NOMO-1 treated with dmso at 0.1 percent for 144 hours (cell line): ENCODE data around the gene GNB5.
"Not testable (repeated sequence)": the region's sequence is repeated elsewhere in the genome, so short reads cannot be mapped to it uniquely, and the experiment has no call there.

Experiments used
- DNase-seq: peaks from one replicate; lab custom pipeline; 2025; ENCODE audit not compliant: unreplicated experiment; lab: John Stamatoyannopoulos, UW

The GNB5 gene

DNA sequence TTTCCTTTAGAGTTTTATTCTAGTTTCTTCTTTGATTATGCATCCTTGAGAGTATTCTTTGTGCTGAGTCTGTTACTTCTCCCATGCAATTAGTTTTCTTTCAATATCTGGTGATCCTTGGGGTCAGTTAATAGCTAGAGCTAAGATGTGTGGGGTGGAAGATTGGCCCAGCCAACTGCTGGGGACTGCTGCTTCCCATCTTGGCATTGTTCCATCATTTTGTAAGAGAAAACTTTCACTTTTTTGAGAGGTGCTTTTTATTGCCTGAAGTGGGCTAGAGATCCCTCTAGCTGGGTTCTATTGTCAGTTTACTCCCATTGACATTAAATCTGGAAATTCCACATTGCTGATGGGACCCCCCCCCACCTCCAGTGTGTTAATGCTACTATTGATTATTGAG, 94.0 kb downstream of the GNB5 start:
- no peak for DNase-seq

- not testable (repeated sequence) for DNase-seq
Measured at GRCh38 chr15:52096536-52096935, 94.7 kb downstream of the GNB5 start.

- peak; percentile 46 for DNase-seq
Measured at GRCh38 chr15:52095597-52096262, 95.5 kb downstream of the GNB5 start.

GRCh38 chr15:52094811-52095584, 96.2 kb downstream of the GNB5 start:
- DNase-seq = no peak

DNA sequence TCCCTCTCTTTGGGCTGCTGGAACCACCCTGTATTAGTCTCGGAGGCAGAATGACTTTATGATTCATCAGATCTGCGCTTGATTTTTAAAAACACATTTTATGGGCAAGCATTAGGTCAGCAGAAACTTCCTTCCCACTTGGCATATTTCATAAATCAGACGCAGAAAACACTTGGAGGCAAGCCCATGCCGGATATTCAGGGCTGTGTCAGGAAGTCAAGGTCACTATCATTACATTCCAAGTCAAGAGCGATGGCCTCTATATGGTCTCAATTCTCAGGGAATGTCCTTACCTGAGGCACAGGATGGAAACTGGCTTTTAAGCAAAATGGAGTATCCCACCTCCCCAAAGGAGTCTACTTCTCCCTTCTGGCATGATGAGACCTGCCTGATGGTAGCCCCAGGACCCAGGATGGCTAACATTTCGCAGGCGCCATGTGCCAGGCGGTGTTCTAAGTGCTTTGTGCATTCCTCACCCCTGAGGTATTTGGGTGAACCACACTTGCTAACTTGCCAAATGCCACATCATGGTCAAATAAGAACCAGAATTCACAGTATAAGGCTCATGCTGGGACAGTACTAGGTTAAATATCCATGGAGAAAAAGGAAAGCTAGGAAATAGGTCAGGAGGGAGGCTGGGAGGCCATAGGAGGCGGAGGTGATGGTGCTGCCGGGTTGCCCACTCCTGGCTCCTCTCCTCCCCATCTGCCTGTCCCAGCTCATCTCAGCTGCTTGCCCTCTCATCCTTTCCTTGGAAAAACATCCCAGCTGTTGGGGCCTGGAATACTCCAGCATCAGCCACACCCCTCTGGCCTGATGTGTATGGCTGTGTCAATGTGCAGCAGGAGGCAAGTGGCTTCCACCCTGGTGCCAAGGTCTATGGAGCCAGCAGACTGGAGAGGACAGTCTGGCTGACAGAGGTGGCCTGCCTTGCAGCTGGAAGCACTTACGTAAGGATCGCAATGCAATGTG, 97.4 kb downstream of the GNB5 start:
- DNase-seq = peak; percentile 25

DNA sequence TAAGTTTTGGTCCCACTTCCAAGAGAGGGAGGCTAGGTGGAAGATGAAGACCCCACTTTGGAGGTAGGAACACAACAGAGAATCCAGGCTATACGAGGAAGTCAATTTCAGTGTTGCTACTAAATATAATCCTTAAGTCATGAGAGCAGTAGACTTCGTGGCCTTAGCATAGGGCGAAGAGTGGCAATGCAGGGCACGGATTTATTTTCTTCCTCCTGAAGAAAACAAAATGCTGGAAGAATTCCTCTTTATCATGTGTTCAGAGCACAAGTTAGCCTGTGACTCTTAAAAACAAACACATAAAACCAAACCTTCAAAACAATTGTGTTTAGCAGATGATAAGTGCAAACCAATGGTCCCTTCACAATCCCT, 98.0 kb downstream of the GNB5 start:
- DNase-seq = no peak

DNA sequence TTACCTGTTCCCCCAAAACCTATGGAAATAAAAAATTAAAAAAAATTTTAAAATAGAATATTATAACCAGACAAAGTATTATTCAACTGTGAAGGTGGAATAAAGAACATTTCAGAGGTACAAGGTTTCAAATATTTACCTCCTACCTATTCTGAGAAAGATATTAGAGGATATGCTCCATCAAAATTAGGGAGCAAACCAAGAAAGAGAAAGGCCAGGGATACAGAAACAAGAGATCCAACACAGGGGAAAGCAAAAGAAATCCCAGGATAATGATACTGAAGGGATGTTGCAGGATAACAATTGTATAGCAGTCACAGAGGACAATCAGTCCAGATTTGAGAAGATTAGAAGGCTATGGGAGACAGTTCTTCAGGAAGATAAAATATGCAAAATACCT, 101.0 kb downstream of the GNB5 start:
- no peak for DNase-seq

GRCh38 chr15:52086011-52086786, 105.0 kb downstream of the GNB5 start:
- DNase-seq = peak; percentile 30

DNA sequence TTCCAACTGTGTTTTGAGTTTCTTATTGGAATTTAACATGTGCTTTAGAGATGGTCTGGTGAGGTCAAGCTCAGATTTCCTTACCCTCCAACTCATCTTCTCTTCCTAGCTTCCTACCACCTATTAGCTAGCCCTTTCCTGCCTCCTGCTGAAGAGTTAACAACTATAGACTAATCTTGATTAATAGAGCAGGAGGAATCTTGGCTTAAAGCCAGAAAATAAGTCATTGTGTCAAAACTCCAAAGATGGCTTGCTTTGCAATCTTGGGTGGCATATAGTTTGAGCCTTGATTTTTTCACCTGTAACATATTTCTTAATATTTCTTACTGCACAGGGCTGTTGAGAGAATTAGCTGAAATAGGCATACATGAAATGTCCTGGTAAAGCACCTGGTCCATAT, 105.9 kb downstream of the GNB5 start:
- no peak for DNase-seq

- no peak for DNase-seq
Measured at GRCh38 chr15:52083603-52084002, 107.6 kb downstream of the GNB5 start.

DNA sequence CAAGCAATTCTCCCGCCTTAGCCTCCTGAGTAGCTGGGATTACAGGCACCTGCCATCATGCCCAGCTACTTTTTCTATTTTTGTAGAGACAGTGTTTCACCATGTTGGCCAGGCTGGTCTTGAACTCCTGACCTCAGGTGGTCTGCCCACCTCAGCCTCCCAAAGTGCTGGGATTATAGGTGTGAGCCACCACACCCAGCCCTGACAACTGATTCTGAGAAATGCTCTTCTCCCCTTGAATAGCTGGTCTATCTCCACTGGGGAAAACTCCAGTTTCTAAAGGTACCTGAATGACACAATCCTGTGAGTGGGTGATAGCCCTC, 108.2 kb downstream of the GNB5 start:
- not testable (repeated sequence) for DNase-seq

DNA sequence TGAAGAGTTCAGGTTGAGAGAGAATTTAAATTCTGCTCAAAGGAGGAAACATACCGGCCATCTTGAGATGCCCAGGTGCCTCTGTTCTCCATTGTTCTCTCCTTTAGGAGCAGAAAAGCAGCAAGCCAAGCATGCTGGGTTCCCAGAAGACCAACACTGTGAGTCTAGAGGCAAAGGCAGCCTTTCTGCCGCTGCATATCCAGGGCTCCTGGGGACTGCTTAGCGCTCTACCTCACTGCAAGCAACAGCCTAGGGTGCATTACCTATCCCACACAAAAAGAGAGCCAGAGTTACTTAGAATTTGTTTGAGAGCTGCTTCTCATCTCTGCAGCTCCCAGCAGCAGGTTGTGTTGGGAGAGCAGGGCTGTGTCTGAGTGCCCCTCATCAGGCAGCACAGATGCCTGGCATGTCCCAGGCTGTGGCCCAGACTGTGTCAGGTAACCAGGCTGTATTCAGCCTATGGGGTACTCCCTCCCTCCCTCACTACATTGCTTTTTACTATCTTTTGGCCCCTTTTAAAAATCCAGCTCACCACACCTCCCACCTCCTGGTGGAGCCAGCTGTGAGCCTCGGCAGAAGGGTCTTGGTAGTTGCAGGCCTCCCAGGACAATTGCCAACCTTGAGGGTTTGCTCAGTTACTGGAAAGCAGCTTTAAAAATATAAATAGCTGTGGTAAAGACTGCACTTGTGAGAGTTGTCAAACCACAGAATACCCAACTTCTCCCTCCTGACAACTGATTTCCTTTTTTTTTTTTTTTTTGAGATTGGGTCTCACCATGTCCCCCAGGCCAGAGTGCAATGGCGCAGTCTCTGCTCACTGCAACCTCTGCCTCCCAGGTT, 108.8 kb downstream of the GNB5 start:
- DNase-seq = peak; percentile 57

DNA sequence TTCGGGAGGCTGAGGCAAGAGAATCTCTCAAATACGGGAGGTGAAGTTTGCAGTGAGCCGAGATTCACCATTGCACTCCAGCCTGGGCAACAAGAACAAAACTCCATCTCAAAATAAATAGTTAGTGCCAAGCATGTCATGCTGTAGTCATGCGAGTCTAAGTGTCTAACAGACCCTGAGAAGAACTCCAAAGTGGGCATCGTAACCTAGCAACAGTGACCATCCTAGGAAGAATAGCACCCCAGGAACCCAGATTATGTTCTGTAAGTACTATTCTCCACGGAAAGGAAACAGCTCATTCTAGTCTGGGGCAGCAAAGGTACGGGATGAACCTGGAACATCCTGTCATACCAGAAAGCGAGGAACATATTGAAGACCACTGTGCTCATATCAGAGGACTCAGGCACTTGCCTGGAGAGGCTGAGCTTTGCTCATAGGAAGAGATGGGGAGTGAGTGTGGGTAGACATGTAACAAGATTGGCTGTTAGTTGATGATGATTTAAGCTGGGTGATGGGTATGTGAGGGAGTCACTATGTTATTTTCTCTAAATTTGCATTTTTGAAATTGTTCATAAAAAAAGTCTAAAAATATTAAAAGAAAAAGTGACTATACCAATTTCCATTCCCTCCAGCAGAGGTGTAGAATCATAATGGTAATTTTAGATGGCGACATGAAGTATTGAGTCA, 110.3 kb downstream of the GNB5 start:
- no peak for DNase-seq

DNA sequence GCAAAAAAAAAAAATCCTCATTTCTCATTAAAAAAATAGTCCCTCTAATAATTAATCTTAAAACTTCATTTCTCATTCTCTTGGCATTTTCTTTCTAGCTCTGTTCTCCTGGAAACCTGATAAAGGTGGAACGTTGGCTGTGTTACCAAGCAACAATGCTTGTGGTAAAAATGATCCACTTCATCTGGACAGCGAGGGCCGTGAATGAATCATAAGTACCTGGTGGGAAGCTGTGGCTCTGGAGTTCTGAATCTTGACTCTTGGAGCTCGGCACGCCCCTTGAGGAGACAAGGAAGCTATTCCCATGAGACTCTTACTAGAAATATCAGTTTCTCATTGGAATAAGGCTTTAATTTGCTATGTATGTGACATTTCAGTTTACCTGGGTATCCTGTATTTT, 111.2 kb downstream of the GNB5 start:
- no peak for DNase-seq

DNA sequence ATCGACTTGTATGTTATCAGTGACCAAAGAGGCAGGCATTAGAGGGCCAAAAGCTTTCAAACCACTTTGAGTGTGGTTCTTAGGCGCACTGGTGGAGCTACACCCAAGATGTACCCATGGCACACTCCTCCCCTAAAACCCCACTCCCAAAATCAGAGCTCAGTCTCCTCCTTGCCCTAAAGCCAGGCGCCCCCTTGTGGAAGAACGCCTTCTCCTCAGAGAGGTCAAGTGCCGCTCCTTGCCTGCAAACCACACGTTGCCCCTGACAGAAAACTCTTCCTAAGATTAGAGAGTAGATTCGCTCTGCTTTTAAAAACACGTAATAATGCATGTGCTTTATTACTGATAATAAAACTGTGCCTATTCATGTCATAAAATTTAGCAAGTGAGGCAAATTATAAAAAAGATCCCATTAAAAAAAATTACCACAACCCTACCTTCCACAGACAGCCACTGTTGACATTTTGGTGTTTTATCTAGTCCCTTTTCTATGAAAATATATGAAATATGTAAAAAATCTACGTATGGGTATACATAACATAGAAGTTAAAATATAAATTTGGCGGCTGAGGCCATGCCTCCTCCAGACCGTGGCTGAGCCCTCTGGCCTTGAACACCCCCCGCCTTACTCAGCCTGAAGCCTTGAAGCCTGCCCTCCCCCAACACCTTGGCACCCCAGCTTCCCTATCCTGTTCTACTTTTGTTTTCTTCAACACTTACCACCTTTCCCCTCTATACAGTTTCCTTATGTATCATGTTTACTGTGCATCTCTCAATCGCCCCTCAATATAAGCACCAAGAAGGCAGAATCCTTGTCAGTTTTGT, 112.1 kb downstream of the GNB5 start:
- peak; percentile 68 for DNase-seq

DNA sequence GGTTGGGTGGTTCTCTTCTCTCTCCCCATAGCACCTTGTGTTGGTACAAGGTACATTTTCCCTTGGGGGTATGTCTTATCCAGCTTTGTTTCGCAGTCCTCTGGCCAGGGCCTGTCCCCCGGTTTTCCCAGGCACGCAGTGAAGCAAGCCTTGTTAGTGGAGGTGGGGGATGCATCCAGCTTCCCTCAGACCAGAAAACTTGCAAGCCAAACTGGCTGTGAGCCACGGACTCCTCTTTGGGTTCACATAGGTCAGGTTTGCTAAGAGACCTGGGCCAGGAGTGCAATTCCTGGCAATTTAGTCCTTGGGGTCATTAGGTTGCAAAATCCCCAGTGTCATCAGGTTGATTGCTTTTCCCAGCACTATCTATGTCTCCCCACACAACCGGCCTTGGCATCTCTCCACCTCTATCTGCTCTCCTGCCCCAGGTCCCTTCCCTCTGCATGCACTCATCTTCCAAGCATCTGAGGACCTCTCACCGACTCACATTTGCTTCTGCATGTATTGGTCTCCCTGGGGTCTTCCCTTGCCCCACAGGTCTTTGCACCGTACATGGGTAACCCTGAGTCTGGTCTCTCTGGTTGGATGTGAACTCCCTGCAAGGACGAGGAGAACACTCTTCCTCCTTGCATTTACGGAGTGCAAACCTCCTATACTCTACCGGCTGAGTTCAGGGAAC, 112.9 kb downstream of the GNB5 start:
- no peak for DNase-seq

GRCh38 chr15:52076889-52077781, 114.1 kb downstream of the GNB5 start:
- no peak for DNase-seq
